DOHH2 (cell line): ENCODE measurements around the gene SLC43A2.

ENCODE experiments used
- H3F3A ChIP-seq: fragments of 200-600 bp; sonication (generic), shearing (Covaris generic); 2 replicates; pipeline ENCODE4 v1.6.0; 2016; ENCODE audit warnings: antibody characterized with exemption, mild to moderate bottlenecking; ENCODE audit not compliant: control insufficient read depth, insufficient read depth
- H3K27ac ChIP-seq: fragments of 200-600 bp; sonication (generic); 2 replicates; pipeline ENCODE4 v1.5.1; 2014; ENCODE audit warnings: low read depth, mild to moderate bottlenecking, low read length, moderate library complexity
- H3K27me3 ChIP-seq: fragments of 200-600 bp; sonication (generic); 2 replicates; pipeline ENCODE4 v1.6.1; 2014; ENCODE audit warnings: mild to moderate bottlenecking, low read length, mixed read lengths; ENCODE audit not compliant: control insufficient read depth
- H3K36me3 ChIP-seq: fragments of 200-600 bp; sonication (generic); 2 replicates; pipeline ENCODE4 v1.6.1; 2014; ENCODE audit warnings: mild to moderate bottlenecking, low read length, moderate library complexity, mixed read lengths; ENCODE audit not compliant: control insufficient read depth
- H3K4me1 ChIP-seq: fragments of 200-600 bp; sonication (generic); 2 replicates; pipeline ENCODE4 v1.6.1; 2014; ENCODE audit warnings: mild to moderate bottlenecking, low read length, mixed read lengths; ENCODE audit not compliant: control insufficient read depth
- H3K4me2 ChIP-seq: fragments of 200-600 bp; sonication (generic); 2 replicates; pipeline ENCODE4 v1.6.0; 2014; ENCODE audit warnings: mild to moderate bottlenecking, low read length, moderate library complexity
- H3K4me3 ChIP-seq: fragments of 200-600 bp; sonication (generic); 2 replicates; pipeline ENCODE4 v1.5.1; 2014; ENCODE audit warnings: mild to moderate bottlenecking, low read length, mixed read lengths
- H3K79me2 ChIP-seq: fragments of 200-600 bp; sonication (generic); 2 replicates; pipeline ENCODE4 v1.6.1; 2014; ENCODE audit warnings: mild to moderate bottlenecking, low read length, mixed read lengths; ENCODE audit not compliant: control insufficient read depth
- H3K9me2 ChIP-seq: fragments of 200-600 bp; sonication (generic); replicated peaks from 2 replicates; pipeline ENCODE4 v1.6.1; 2014; ENCODE audit warnings: mild to moderate bottlenecking, low read length, mixed read lengths; ENCODE audit not compliant: control insufficient read depth
- H3K9me3 ChIP-seq: fragments of 200-600 bp; sonication (generic); 2 replicates; pipeline ENCODE4 v1.6.1; 2014; ENCODE audit warnings: antibody characterized with exemption, low read length, mixed read lengths; ENCODE audit not compliant: control insufficient read depth, insufficient read depth
- H4K20me1 ChIP-seq: fragments of 200-600 bp; sonication (generic); 2 replicates; pipeline ENCODE4 v1.6.0; 2014; ENCODE audit warnings: low read depth, mild to moderate bottlenecking, antibody characterized with exemption, low read length, moderate library complexity; ENCODE audit not compliant: control insufficient read depth, insufficient read depth
- EZH2phosphoT487 ChIP-seq: fragments of 200-600 bp; sonication (generic); IDR thresholded peaks from 2 replicates; pipeline ENCODE4 v1.6.1; 2017; ENCODE audit warnings: borderline replicate concordance, mild to moderate bottlenecking, antibody characterized with exemption, low read length, moderate library complexity, mixed read lengths
- TF ChIP-seq, protein P1 (sequence below): fragments of 200-600 bp; sonication (generic); IDR thresholded peaks from one replicate; pipeline ENCODE4 v1.5.1; 2014; ENCODE audit warnings: antibody characterized with exemption, mild to moderate bottlenecking, low read depth, low read length; ENCODE audit not compliant: poor library complexity, severe bottlenecking

Gene SLC43A2

GRCh38 chr17:1617620-1618174 lies 10.9 kb downstream of the SLC43A2 start:
- no peak overlapping the region for H3K4me2 ChIP-seq

DNA sequence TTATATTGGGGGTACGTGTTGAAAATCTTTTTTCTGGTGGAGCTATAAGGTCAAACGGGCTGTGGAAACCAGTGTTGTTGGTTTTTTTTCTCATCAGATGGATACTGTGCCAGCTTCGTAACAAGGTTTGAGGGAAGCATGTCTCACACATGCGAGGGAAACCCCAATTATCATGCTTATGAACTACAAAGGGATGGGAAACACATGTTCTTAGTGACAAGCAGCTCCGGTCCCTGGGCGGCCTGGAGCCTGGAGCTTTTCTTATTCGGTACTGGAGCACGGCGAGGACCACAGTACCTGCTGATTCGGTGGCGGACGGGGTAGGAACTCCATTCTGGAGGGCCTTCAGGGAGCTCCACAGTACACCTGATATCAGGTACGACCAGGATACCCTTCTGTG lies 12.5 kb downstream of the SLC43A2 start:
- Histone ChIP-seq H3K4me3 (no peak overlapping the region), H3K36me3 (peaks cover 82% of the 10 kb centered on the region), H3K27me3 (no peaks in the 10 kb centered on the region), H3K9me2 (no peaks in the 10 kb centered on the region), H4K20me1 (no peaks in the 10 kb centered on the region), H3F3A (no peaks in the 10 kb centered on the region), H3K79me2 (peaks cover 37% of the 10 kb centered on the region), H3K4me1 (no peaks in the 10 kb centered on the region), H3K27ac (no peak overlapping the region), H3K4me2 (no peak overlapping the region), H3K9me3 (no peaks in the 10 kb centered on the region)
- TF ChIP-seq, protein P1, sequence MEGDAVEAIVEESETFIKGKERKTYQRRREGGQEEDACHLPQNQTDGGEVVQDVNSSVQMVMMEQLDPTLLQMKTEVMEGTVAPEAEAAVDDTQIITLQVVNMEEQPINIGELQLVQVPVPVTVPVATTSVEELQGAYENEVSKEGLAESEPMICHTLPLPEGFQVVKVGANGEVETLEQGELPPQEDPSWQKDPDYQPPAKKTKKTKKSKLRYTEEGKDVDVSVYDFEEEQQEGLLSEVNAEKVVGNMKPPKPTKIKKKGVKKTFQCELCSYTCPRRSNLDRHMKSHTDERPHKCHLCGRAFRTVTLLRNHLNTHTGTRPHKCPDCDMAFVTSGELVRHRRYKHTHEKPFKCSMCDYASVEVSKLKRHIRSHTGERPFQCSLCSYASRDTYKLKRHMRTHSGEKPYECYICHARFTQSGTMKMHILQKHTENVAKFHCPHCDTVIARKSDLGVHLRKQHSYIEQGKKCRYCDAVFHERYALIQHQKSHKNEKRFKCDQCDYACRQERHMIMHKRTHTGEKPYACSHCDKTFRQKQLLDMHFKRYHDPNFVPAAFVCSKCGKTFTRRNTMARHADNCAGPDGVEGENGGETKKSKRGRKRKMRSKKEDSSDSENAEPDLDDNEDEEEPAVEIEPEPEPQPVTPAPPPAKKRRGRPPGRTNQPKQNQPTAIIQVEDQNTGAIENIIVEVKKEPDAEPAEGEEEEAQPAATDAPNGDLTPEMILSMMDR = no peak
- no peak for TF ChIP-seq EZH2phosphoT487

More at GRCh38 chr17:1617620-1618174, 10.9 kb downstream of the SLC43A2 start:
- H3K9me2 ChIP-seq = no peaks in the 10 kb centered on the region
- peaks cover 75% of the 10 kb centered on the region for H3K36me3 ChIP-seq
- TF ChIP-seq, protein P1 = no peak
- TF ChIP-seq EZH2phosphoT487 = no peak
- no peaks in the 10 kb centered on the region for H3K27me3 ChIP-seq
- no peaks in the 10 kb centered on the region for H3K9me3 ChIP-seq
- peaks cover 48% of the 10 kb centered on the region for H3K79me2 ChIP-seq
- H3K27ac ChIP-seq = no peak overlapping the region
- no peaks in the 10 kb centered on the region for H4K20me1 ChIP-seq
- no peak overlapping the region for H3K4me3 ChIP-seq
- H3K4me1 ChIP-seq = no peaks in the 10 kb centered on the region
- no peaks in the 10 kb centered on the region for H3F3A ChIP-seq

DNA sequence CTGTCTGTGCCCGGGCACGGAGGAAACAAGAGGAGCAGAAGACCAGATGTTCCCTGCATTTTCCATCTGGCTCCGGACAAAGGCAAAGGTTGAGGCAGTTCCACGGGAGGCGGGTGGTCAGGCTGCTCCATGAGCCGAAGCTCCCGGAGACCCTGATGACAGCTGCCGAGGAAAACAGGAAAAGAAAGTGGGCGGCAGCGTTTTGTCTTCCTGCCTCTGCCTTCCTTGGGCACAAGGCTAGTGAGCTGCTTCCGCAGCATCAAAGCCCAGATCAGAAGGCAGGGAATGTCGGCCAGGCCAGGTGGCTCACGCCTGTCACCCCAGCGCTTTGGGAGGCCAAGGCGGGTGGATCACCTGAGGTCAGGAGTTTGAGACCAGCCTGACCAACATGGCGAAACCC lies 16.2 kb downstream of the SLC43A2 start:
- no peak overlapping the region for H3K4me3 ChIP-seq
- H3K9me2 ChIP-seq = no peaks in the 10 kb centered on the region
- no peaks in the 10 kb centered on the region for H3F3A ChIP-seq
- H3K9me3 ChIP-seq = no peaks in the 10 kb centered on the region
- H3K27ac ChIP-seq = no peak overlapping the region
- H3K27me3 ChIP-seq = no peaks in the 10 kb centered on the region
- no peak overlapping the region for H3K4me2 ChIP-seq
- H3K36me3 ChIP-seq = peaks cover 82% of the 10 kb centered on the region
- peaks cover 13% of the 10 kb centered on the region for H3K4me1 ChIP-seq
- TF ChIP-seq EZH2phosphoT487 = no peak
- TF ChIP-seq, protein P1 = no peak
- H3K79me2 ChIP-seq = peaks cover 2% of the 10 kb centered on the region; the same call in 1 of the 2 replicates
- H4K20me1 ChIP-seq = no peaks in the 10 kb centered on the region
